Measurements from ENCODE around the gene MBP.

The MBP gene

DNA sequence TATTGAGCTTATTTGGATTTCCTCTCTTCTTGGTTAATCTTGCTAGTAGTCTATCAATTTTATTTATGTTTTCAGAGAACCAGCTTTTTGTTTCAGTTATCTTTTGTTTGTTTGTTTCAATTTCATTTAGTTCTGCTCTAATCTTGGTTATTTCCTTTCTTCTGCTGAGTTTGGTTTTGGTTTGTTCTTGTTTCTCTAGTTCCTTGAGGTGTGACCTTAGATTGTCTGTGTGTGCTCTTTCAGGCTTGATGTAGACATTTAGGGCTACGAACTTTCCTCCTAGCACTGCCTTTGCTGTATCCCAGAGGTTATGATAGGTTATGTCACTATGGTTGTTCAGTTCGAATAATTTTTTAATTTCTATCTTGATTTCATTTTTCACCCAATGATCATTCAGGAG is 168.6 kb downstream of the MBP start:
- no peaks in the 10 kb centered on the region for H3K27me3 ChIP-seq (ENCODE audit: control insufficient read depth, insufficient read depth, low read length, poor library complexity, severe bottlenecking)
- 96 to 100% methylated on average over 1 to 2 of the region's 2 CpGs for WGBS, 2 experiments

DNA sequence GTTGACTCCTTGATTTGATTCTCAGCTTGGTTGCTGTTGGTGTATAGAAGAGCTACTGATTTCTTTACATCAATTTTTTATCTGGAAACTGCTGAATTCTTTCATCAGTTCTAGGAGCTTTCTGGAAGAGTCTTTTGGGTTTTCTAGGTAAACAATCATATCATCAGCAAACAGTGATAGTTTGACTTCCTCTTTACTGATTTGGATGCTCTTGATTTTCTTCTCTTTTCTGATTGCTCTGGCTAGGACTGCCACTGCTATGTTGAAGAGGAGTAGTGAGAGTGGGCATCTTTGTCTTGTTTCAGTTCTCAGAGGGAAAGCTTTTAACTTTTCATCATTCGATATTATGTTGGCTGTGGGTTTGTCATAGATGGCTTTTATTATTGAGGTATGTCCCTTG is 169.7 kb downstream of the MBP start:
- Histone ChIP-seq H3K4me3 (ENCODE audit: insufficient read depth, low read depth, low read length) (no peak overlapping the region), H3K36me3 (ENCODE audit: control insufficient read depth, insufficient read depth, low read length) (no peaks in the 10 kb centered on the region), H3K27me3 (ENCODE audit: control insufficient read depth, insufficient read depth, low read length, poor library complexity, severe bottlenecking) (no peaks in the 10 kb centered on the region), H3K4me1 (ENCODE audit: control insufficient read depth, insufficient read depth, low read length) (peaks cover 2% of the 10 kb centered on the region), H3K27ac (ENCODE audit: insufficient read depth, low read depth, low read length, poor library complexity, severe bottlenecking) (no peak overlapping the region), H3K9me3 (ENCODE audit: control insufficient read depth, low read length) (no peaks in the 10 kb centered on the region)
- 92 to 95% methylated on average over 1 of the region's 1 CpG for WGBS, 2 experiments

More for the DNA sequence above, 168.6 kb downstream of the MBP start:
- Histone ChIP-seq H3K9me3 (ENCODE audit: control insufficient read depth, low read length) (no peaks in the 10 kb centered on the region), H3K4me3 (ENCODE audit: insufficient read depth, low read depth, low read length) (no peak overlapping the region), H3K4me1 (ENCODE audit: control insufficient read depth, insufficient read depth, low read length) (peaks cover 7% of the 10 kb centered on the region), H3K27ac (ENCODE audit: insufficient read depth, low read depth, low read length, poor library complexity, severe bottlenecking) (no peak overlapping the region), H3K36me3 (ENCODE audit: control insufficient read depth, insufficient read depth, low read length) (no peaks in the 10 kb centered on the region)

DNA sequence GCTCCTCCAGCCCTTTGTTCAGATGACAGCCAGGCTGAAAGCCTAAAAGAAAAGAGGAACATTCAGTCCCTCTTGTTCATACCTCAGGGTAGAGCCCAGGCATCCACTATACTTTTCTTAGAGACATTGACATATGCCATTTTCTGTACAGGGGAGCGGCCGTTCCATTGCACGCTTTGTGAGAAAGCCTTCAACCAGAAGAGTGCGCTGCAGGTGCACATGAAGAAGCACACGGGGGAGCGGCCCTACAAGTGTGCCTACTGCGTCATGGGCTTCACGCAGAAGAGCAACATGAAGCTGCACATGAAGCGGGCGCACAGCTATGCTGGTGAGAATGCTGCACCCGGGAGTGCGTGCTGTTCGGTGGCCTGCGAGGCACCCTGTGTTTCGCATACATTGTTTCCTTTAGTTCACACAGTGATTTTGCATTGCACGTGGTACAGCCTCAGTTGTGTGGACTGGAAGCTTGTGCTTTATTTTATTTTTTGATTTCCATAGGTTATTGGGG is 172.0 kb downstream of the MBP start:
- Histone ChIP-seq H3K27ac (ENCODE audit: insufficient read depth, low read depth, low read length, poor library complexity, severe bottlenecking) (no peak overlapping the region), H3K4me1 (ENCODE audit: control insufficient read depth, insufficient read depth, low read length) (no peaks in the 10 kb centered on the region), H3K27me3 (ENCODE audit: control insufficient read depth, insufficient read depth, low read length, poor library complexity, severe bottlenecking) (no peaks in the 10 kb centered on the region), H3K36me3 (ENCODE audit: control insufficient read depth, insufficient read depth, low read length) (no peaks in the 10 kb centered on the region), H3K9me3 (ENCODE audit: control insufficient read depth, low read length) (no peaks in the 10 kb centered on the region), H3K4me3 (ENCODE audit: insufficient read depth, low read depth, low read length) (no peak overlapping the region)
- 93 to 95% methylated on average over 16 of the region's 16 CpGs for WGBS, 2 experiments

DNA sequence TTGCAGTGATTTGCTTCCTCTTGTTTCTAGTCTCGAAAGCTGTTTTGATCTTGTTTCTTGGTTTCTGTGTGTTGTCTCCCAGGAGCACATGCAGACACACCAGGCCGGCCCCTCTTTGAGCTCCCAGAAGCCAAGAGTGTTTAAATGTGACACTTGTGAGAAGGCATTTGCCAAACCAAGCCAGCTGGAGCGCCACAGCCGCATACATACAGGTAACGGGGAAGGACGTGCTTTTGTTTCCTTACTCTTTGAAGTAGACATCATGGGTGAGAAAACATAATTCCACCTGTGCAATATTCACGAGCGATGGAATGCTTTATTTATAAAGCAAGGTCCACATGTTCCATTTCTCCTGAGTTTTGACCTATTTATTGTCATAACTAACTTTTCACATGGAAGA is 173.0 kb downstream of the MBP start:
- H3K36me3 ChIP-seq (ENCODE audit: control insufficient read depth, insufficient read depth, low read length): no peaks in the 10 kb centered on the region
- WGBS, 2 experiments: 96% methylated on average over 8 of the region's 8 CpGs

DNA sequence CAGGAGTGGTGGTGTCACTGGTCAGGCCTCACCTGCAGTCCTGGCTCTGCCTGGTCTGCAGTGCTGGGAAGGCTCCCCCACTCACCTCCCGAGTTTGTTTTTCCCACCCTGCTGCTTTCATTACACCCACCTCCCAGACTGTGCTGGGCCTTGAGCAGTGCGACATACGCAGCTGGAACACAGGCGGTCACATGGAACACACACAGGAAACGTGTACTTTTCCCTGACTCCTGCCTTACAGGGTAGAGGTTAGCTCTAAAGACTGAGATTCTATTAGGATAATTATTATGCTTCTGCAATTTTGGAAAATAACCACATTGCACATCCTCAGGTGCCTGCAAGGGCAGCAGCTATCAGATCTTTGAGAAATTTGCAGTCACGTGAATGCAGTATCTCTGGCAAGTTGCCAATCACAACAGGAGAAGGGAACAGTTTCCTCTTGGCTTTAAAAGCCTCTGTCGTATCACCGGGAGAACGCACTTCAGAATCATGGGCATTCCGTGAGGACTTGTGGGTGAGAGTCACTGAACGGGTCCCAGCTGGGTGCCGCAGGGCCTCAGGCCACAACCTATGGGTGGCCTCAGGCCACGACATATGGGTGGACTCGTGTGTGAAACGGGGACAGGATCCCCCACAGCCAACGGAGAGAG is 173.8 kb downstream of the MBP start:
- Histone ChIP-seq H3K27ac (ENCODE audit: insufficient read depth, low read depth, low read length, poor library complexity, severe bottlenecking) (no peak overlapping the region), H3K9me3 (ENCODE audit: control insufficient read depth, low read length) (no peaks in the 10 kb centered on the region), H3K27me3 (ENCODE audit: control insufficient read depth, insufficient read depth, low read length, poor library complexity, severe bottlenecking) (no peaks in the 10 kb centered on the region), H3K4me1 (ENCODE audit: control insufficient read depth, insufficient read depth, low read length) (no peaks in the 10 kb centered on the region), H3K36me3 (ENCODE audit: control insufficient read depth, insufficient read depth, low read length) (no peaks in the 10 kb centered on the region), H3K4me3 (ENCODE audit: insufficient read depth, low read depth, low read length) (no peak overlapping the region)
- WGBS, 2 experiments: 88% methylated on average over 16 of the region's 16 CpGs

More for the DNA sequence above, 173.0 kb downstream of the MBP start:
- H3K9me3 ChIP-seq (ENCODE audit: control insufficient read depth, low read length): no peaks in the 10 kb centered on the region
- H3K27me3 ChIP-seq (ENCODE audit: control insufficient read depth, insufficient read depth, low read length, poor library complexity, severe bottlenecking): no peaks in the 10 kb centered on the region
- H3K27ac ChIP-seq (ENCODE audit: insufficient read depth, low read depth, low read length, poor library complexity, severe bottlenecking): no peak overlapping the region
- H3K4me3 ChIP-seq (ENCODE audit: insufficient read depth, low read depth, low read length): no peak overlapping the region
- H3K4me1 ChIP-seq (ENCODE audit: control insufficient read depth, insufficient read depth, low read length): no peaks in the 10 kb centered on the region

DNA sequence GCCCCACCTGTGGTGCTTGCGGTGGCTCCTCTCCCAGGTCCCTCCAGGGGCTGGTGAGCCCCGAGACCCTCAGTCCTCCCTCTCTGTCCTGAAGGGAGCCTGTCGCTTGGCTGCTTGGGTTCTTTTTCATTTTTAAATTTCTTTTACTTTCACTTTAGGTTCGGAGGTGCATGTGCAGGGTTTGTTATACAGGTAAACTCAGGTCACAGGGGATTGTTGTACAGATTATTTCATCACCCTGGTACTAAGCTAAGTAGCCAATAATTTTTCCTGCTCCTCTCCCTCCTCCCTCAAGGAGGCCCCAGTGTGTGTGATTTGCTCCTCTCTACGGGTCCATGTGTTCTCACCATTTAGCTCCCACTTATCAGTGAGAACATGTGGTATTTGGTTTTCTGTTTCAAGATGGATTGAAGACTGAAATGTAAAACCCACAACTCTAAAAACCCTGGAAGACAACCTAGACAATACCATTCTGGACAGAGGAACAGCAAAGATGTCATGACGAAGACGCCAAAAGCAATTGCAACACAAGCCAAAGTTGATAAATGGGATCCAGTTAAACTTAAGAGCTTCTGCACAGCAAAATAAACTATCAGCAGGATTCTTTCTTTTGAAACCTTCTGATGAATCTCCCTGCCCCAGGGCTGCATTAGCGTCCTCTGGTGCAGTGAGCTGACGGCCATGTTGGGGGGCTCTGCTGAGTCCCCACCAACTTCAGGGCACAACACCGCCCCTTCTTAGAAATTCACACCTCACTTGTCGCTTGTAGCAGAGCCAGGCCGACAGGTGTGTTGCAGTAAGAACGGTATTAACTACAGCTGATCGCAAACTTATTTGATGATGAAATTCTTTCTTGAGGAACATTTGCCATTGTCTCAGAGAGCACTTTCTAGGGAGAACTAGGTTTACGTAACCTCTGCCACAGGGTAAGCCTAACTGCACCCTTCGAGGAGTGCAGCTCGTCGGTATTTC is 174.9 kb downstream of the MBP start:
- Histone ChIP-seq H3K9me3 (ENCODE audit: control insufficient read depth, low read length) (no peaks in the 10 kb centered on the region), H3K36me3 (ENCODE audit: control insufficient read depth, insufficient read depth, low read length) (no peaks in the 10 kb centered on the region), H3K4me3 (ENCODE audit: insufficient read depth, low read depth, low read length) (no peak overlapping the region), H3K4me1 (ENCODE audit: control insufficient read depth, insufficient read depth, low read length) (no peaks in the 10 kb centered on the region), H3K27me3 (ENCODE audit: control insufficient read depth, insufficient read depth, low read length, poor library complexity, severe bottlenecking) (no peaks in the 10 kb centered on the region), H3K27ac (ENCODE audit: insufficient read depth, low read depth, low read length, poor library complexity, severe bottlenecking) (no peak overlapping the region)
- 95 to 97% methylated on average over 16 to 17 of the region's 18 CpGs for WGBS, 2 experiments

DNA sequence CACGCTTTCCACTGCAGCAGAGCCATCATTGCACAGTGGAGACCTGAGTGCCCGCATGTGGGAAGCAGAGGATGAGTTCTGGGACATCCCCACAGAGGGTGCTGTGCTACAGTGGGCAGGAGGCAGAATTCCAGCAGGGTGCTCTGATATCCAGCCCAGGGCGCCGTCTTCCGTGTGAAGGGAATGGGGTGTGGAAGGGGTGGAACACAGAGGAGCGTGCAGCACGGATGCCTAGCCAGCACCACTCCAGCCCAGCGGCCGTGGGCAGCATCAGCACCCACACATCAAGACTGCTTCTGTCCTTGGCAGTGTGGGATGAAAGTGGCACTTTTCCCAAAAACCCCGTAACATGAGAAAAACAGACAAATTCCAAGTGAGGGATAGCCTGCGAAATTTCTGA is 175.9 kb downstream of the MBP start:
- Histone ChIP-seq H3K27ac (ENCODE audit: insufficient read depth, low read depth, low read length, poor library complexity, severe bottlenecking) (no peak overlapping the region), H3K36me3 (ENCODE audit: control insufficient read depth, insufficient read depth, low read length) (no peaks in the 10 kb centered on the region), H3K9me3 (ENCODE audit: control insufficient read depth, low read length) (no peaks in the 10 kb centered on the region), H3K4me1 (ENCODE audit: control insufficient read depth, insufficient read depth, low read length) (no peaks in the 10 kb centered on the region), H3K27me3 (ENCODE audit: control insufficient read depth, insufficient read depth, low read length, poor library complexity, severe bottlenecking) (no peaks in the 10 kb centered on the region), H3K4me3 (ENCODE audit: insufficient read depth, low read depth, low read length) (no peak overlapping the region)
- WGBS, 2 experiments: 92 to 93% methylated on average over 11 of the region's 11 CpGs

DNA sequence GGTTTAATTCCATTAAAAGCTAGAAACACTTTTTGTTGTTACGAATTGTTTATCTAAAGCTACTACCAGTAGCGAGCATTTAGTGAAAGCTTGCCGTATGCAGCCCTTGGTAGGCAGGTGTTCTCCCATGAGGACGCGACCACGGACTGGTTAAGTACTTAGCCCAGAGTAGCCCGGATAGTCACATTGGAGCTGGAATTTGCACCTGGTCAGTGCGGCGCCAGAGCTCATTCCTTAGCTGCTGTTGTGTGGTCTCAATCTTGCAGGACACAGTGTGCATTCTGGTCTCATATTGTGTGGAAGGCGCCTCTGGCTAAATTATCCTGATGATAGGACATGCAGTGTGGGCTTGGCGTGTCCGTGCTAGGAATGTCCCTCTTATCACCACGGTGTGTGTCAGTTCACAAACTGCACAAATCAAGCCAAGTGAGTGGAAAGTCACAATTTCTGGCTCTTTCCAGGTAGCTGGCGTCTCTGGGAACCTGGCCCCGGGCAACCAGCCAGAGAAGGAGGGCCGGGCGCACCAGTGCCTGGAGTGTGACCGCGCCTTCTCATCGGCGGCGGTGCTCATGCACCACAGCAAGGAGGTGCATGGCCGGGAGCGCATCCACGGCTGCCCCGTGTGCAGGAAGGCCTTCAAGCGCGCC is 176.9 kb downstream of the MBP start:
- no peaks in the 10 kb centered on the region for H3K9me3 ChIP-seq (ENCODE audit: control insufficient read depth, low read length)
- H3K36me3 ChIP-seq (ENCODE audit: control insufficient read depth, insufficient read depth, low read length): no peaks in the 10 kb centered on the region
- no peaks in the 10 kb centered on the region for H3K27me3 ChIP-seq (ENCODE audit: control insufficient read depth, insufficient read depth, low read length, poor library complexity, severe bottlenecking)
- no peak overlapping the region for H3K4me3 ChIP-seq (ENCODE audit: insufficient read depth, low read depth, low read length)
- no peak overlapping the region for H3K27ac ChIP-seq (ENCODE audit: insufficient read depth, low read depth, low read length, poor library complexity, severe bottlenecking)
- no peaks in the 10 kb centered on the region for H3K4me1 ChIP-seq (ENCODE audit: control insufficient read depth, insufficient read depth, low read length)
- 95 to 97% methylated on average over 28 of the region's 28 CpGs for WGBS, 2 experiments

DNA sequence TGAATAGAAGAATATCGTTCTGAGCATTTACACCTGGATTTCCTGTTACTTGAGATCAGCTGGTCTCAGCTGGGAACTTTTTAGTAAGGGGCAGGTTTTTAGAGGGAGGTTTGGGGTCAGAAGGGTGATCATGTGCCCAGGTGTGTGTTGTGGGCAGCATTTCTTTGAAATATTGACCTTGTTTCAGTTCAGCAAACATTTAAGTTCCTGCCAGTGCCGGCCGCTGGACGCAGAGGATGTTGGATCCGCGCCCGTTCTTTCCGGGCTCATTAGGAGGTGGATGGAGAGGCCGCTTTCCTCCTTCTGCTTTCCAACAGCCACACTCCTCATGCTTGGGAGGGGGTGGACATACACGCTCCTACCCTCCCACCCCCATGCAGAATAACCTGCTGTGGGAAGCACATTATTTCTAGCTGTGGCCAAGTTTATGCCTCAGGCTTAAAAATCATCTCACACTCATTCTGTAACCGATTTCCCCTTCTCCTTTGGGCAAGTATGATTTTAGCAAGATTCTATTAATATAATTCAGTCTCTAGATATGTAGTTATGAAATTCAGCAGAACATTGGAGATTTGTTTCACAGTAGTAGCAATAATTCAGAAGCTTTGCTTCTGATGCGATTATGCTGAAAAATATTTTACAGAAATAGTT is 178.9 kb downstream of the MBP start:
- no peaks in the 10 kb centered on the region for H3K4me1 ChIP-seq (ENCODE audit: control insufficient read depth, insufficient read depth, low read length)
- H3K27ac ChIP-seq (ENCODE audit: insufficient read depth, low read depth, low read length, poor library complexity, severe bottlenecking): no peak overlapping the region
- H3K4me3 ChIP-seq (ENCODE audit: insufficient read depth, low read depth, low read length): no peak overlapping the region
- 94 to 96% methylated on average over 11 to 12 of the region's 12 CpGs for WGBS, 2 experiments
- no peaks in the 10 kb centered on the region for H3K27me3 ChIP-seq (ENCODE audit: control insufficient read depth, insufficient read depth, low read length, poor library complexity, severe bottlenecking)
- no peaks in the 10 kb centered on the region for H3K36me3 ChIP-seq (ENCODE audit: control insufficient read depth, insufficient read depth, low read length)
- H3K9me3 ChIP-seq (ENCODE audit: control insufficient read depth, low read length): no peaks in the 10 kb centered on the region
